ENCODE measurements around the gene HIGD1A. TPM values are rescaled to one million over a fixed set of nuclear protein-coding genes. Genes with fewer than 3 reads are reported as not detected.

The HIGD1A gene
- total and polyA plus RNA-seq, 9 of the 15 experiments (the other 6 are each of a cell fraction or from before 2014, with no cell fraction given) = 165 to 1,185 (median 333) TPM

DNA sequence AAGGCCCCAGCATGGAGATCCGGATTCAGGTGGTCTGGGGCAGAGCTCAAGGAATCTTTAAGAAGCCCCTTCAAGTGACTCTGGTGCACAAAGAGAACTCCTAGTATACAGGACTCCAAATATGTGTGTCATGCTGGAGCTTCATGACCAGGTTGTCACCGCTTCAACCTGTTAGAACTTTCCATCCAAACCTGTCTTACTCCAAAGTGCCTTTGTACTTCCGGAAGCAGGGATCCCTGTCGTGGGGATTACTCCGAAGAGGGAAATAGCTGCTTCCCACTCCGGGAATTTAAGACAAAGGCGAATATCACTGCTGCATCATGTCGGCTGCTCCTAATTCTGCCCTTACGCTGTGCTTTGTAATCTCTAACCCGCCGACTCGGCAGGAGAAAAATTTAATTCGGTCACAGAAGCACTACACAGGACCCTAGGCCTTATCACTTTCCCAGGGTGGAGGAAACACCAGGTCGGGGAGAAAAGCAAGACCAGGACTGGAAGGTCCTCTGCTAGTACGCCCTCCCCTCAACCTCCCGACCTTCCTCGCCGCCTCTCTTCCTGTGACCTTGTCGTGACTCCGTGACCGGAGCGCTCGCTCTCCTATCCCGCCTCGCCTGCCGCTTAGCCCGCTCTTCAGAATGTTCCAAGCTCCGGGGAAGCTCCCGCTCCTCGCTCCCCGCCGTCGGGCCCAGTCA lies 730 bp downstream of the HIGD1A start (continued):
- TF ChIP-seq CEBPG (CRISPR knock-in tag; IDR thresholded peaks at IDR 0.05) (0 out of 2 replicates have a peak, but pooled peaks have one; percentile 11), CEBPG (tag; conservative IDR thresholded peaks at IDR 0.05 in 1 of 2, IDR thresholded peaks at IDR 0.05 in 1 of 2) (no peak), L3MBTL2 (IDR thresholded peaks at IDR 0.05) (peak; percentile 66; the same call in 1 of the 2 replicates), PURB (CRISPR knock-in tag; IDR thresholded peaks at IDR 0.05; ENCODE audit: low read depth) (no peak), ZNF133 (CRISPR knock-in tag; IDR thresholded peaks at IDR 0.05) (0 out of 2 replicates have a peak, but pooled peaks have one; percentile 45), CBX3 (IDR thresholded peaks at IDR 0.05; ENCODE audit: borderline replicate concordance in 1 of 2, low read length in 2 of 2) (0 out of 3 replicates have a peak, but pooled peaks of 1 of the 2 experiments have one; percentile 21), ZKSCAN8 (CRISPR knock-in tag; IDR thresholded peaks at IDR 0.05) (peak; percentile 52; the same call in 1 of the 2 replicates), SNIP1 (IDR thresholded peaks at IDR 0.05; ENCODE audit: low read depth) (no peak), NFRKB (IDR thresholded peaks at IDR 0.05; ENCODE audit: low read depth) (0 out of 2 replicates have a peak, but pooled peaks have one; percentile 38), KLF16 (IDR thresholded peaks at IDR 0.05) (peak; percentile 58), MEF2D (tag; conservative IDR thresholded peaks at IDR 0.05; ENCODE audit: low read depth) (peak; percentile 15; the same call in 1 of the 2 replicates), NR2F6 (CRISPR knock-in tag; IDR thresholded peaks at IDR 0.05) (peak; percentile 75; the same call in 1 of the 2 replicates), STAT5A (IDR thresholded peaks at IDR 0.05; ENCODE audit: borderline replicate concordance, low read length) (no peak)
- TF ChIP-seq, protein P1, sequence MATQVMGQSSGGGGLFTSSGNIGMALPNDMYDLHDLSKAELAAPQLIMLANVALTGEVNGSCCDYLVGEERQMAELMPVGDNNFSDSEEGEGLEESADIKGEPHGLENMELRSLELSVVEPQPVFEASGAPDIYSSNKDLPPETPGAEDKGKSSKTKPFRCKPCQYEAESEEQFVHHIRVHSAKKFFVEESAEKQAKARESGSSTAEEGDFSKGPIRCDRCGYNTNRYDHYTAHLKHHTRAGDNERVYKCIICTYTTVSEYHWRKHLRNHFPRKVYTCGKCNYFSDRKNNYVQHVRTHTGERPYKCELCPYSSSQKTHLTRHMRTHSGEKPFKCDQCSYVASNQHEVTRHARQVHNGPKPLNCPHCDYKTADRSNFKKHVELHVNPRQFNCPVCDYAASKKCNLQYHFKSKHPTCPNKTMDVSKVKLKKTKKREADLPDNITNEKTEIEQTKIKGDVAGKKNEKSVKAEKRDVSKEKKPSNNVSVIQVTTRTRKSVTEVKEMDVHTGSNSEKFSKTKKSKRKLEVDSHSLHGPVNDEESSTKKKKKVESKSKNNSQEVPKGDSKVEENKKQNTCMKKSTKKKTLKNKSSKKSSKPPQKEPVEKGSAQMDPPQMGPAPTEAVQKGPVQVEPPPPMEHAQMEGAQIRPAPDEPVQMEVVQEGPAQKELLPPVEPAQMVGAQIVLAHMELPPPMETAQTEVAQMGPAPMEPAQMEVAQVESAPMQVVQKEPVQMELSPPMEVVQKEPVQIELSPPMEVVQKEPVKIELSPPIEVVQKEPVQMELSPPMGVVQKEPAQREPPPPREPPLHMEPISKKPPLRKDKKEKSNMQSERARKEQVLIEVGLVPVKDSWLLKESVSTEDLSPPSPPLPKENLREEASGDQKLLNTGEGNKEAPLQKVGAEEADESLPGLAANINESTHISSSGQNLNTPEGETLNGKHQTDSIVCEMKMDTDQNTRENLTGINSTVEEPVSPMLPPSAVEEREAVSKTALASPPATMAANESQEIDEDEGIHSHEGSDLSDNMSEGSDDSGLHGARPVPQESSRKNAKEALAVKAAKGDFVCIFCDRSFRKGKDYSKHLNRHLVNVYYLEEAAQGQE (IDR thresholded peaks at IDR 0.05; ENCODE audit: borderline replicate concordance) = peak; percentile 89
- TF ChIP-seq, protein P1 (CRISPR knock-in tag; IDR thresholded peaks at IDR 0.05; ENCODE audit: low read depth) = no peak
- TF ChIP-seq, protein P2, sequence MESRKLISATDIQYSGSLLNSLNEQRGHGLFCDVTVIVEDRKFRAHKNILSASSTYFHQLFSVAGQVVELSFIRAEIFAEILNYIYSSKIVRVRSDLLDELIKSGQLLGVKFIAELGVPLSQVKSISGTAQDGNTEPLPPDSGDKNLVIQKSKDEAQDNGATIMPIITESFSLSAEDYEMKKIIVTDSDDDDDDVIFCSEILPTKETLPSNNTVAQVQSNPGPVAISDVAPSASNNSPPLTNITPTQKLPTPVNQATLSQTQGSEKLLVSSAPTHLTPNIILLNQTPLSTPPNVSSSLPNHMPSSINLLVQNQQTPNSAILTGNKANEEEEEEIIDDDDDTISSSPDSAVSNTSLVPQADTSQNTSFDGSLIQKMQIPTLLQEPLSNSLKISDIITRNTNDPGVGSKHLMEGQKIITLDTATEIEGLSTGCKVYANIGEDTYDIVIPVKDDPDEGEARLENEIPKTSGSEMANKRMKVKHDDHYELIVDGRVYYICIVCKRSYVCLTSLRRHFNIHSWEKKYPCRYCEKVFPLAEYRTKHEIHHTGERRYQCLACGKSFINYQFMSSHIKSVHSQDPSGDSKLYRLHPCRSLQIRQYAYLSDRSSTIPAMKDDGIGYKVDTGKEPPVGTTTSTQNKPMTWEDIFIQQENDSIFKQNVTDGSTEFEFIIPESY (CRISPR knock-in tag; IDR thresholded peaks at IDR 0.05) = no peak
- TF ChIP-seq, protein P3, sequence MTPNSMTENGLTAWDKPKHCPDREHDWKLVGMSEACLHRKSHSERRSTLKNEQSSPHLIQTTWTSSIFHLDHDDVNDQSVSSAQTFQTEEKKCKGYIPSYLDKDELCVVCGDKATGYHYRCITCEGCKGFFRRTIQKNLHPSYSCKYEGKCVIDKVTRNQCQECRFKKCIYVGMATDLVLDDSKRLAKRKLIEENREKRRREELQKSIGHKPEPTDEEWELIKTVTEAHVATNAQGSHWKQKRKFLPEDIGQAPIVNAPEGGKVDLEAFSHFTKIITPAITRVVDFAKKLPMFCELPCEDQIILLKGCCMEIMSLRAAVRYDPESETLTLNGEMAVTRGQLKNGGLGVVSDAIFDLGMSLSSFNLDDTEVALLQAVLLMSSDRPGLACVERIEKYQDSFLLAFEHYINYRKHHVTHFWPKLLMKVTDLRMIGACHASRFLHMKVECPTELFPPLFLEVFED (CRISPR knock-in tag; conservative IDR thresholded peaks at IDR 0.05) = no peak
